Measurements from ENCODE around the gene SLC17A2.

The SLC17A2 gene, protein sequence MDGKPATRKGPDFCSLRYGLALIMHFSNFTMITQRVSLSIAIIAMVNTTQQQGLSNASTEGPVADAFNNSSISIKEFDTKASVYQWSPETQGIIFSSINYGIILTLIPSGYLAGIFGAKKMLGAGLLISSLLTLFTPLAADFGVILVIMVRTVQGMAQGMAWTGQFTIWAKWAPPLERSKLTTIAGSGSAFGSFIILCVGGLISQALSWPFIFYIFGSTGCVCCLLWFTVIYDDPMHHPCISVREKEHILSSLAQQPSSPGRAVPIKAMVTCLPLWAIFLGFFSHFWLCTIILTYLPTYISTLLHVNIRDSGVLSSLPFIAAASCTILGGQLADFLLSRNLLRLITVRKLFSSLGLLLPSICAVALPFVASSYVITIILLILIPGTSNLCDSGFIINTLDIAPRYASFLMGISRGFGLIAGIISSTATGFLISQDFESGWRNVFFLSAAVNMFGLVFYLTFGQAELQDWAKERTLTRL

GRCh38 chr6:25930532-25931410, at the start of gene SLC17A2:
TSS of gene SLC17A2 (minus strand) at chr6:25930691. CDS start at chr6:25925796, 4,895 bp downstream.
- no peak for DNase-seq

DNA sequence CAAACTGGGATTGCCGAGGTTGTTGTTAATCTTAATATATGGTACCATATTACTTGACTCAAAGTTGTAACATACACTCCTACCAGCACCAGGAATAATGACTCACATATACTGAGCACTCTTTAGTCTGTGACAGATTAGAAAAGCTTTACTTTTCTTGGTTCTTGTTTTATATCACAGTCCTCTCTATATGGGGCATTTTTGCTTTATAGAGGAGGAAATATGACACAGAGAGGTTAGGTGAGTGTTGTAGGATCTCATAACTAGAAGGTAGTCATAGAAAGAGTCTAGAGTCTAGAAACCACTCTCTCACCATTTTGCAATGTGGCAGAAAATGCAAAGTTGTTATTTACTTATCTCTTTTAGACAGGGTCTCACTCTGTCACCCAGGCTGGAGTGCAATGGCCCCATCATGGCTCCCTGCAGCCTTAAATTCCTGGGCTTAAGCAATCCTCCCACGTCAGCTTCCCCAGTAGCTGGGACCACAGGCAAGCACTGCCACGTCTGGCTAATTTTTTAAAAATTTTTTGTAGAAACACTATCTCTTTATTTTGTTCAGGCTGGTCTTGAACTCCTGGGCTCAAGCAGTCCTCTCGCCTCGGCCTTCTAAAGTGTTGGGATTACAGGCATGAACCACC, 45.6 kb upstream of the SLC17A2 start:
- DNase-seq, result no peak

GRCh38 chr6:25973923-25974555, 43.5 kb upstream of the SLC17A2 start:
- no peak for DNase-seq

- DNase-seq, result no peak
Measured at GRCh38 chr6:25972902-25973301, 42.4 kb upstream of the SLC17A2 start.

- no peak for DNase-seq
Measured at GRCh38 chr6:25972128-25972527, 41.6 kb upstream of the SLC17A2 start.

DNA sequence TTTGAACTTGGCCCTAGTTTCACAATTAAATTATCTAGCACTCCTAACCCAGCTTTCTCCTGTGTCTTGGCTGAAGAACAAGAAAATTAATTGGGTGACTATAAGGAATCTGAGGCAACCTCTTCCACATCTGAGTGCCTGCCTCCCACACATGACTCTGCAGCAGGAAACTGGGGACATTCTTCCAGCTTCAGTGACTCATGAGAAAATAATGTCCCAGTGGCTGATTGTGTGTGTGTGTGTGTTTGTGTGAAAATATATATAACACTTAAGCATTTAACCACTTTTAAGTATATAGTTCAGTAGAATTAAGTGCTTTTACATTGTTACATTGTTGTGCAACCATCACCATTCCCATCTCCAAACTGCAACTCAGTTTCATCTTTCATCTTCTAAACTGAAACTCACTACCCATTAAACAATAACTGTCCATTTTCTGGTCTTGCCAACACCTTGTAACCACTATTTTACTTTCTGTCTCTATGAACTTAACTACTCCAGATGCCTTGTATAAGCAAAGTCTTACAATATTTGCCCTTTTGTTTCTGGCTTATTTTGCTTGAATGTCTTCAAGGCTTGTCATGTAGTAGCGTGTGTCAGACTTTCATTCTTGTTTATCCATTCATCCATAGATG, 40.8 kb upstream of the SLC17A2 start:
- DNase-seq, result no peak

GRCh38 chr6:25968769-25969168, 38.3 kb upstream of the SLC17A2 start:
- DNase-seq, result no peak

DNA sequence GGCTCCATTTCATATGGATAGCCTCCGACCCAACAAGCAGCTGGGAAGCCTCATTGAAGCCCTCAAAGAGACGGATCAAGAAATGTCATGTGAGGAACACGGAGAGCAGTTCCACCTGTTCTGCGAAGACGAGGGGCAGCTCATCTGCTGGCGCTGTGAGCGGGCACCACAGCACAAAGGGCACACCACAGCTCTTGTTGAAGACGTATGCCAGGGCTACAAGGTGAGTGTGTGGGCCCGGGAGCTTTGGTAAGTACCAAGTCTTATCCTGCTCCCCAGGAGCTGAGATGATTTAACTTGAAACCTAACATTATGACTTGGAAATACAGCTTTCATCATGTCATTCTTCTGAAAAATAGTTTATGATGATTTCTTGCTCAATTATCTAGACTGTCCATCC, 36.2 kb upstream of the SLC17A2 start:
- DNase-seq, result no peak

- no peak for DNase-seq
Measured at GRCh38 chr6:25965058-25965457, 34.6 kb upstream of the SLC17A2 start.

DNA sequence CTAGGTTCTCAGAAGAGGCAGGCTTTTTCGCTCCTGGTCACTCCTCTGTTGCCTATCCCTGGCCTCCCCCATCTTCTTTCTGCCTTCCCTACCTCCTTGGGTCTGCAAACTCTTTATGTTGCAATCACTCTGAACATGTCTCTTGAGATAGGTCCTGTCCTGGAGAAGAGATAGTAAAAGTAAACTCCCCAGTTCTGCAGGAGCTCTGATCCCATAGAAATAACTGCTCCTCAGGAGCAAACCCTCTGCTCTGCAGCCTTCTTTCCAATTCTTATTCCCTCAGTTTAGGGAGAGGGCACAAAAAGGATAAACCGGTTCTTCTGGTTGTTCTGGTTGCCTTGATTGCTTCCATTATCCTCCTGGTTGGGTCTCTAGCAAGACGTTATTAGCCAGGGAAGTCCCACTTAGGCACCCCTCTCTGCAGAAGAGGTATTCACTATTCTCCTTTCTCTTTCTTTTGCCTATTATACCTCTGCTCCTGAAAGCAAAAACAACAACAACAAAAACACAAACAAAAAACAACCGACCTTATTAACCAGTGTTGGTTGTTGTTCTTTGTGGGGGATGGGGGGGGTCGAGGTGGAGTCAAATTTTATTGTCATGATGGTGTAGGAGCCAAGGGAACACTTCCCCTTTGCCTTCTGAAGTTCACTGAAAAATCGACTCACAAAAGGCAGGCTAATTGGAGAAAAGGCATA, 33.1 kb upstream of the SLC17A2 start:
- DNase-seq, result no peak

DNA sequence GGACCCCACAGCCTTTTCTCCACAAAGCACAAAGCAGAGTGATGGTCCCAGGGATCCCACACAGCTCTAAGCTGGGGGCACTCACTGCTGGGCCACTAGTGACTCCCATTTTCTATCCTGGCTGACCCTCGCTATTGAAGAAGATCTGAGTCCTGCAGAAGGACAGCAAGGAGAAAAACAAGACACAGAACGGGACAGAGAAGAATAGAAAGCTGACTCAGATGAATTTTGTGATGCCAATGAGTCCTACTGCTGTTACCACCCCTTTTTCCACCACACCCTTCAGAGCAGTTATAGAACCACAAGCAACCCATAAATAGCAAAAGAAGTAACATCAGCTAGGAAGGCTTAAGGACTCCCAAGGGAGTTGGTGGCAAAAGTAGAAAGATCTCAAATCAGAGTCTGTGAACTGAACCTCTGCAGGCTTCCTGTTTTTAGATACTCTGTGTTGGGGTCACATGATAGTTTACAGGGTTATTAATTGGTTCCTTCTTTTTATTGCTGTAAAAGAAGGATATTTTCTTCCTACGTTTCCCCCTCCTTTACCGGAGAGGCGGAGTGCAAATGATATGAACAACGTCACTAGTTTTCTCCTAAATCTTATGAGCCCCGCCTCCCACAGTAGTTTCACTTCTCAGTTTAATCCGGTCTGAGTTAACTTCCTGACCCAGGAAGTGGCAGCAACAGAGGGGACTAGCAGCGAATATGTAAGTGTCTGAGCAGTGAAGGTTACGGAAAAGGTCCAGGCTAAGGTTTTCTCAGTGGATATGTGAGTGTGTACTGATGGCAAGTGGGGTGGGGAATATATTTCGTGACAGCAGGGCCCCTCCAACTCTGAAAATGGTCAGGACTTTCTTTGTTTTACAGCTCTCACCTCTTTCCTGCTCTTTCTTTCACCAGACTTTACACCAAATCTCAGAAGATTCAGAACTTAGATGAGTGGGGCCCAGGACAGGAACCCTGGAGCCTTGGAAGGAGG, 31.9 kb upstream of the SLC17A2 start, which contains the start of gene TRIM38:
TRIM38 (plus strand) TSS at position 654 of the 979 bp plus-strand sequence. CDS start 3,721 bp downstream, outside the sequence.
- peak; percentile 25 for DNase-seq

DNA sequence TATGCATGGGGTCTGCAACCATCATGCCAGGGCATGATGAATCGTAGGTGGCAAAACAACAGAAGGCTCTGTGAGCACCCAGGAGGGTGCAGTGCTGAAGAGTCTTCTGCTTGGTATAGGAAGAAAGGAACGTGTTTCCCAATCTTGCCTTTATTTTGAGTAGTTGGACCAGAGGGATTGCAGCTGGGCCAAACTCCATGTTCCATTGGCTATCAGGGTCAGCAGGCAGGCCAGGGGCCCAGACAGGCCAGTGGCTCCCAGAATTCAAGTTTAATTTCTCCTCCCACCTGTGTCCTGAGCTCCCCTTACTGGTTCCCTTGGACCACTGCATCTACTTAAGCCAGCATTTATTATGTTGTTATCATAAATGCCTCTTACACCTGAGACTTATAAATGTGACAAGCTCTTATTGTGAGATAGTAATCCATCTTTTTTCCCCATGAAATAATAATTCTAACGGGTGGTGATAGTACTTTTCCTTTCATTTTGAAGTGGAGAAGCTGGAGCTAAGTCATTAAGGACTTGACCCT, 31.2 kb upstream of the SLC17A2 start:
- no peak for DNase-seq

DNA sequence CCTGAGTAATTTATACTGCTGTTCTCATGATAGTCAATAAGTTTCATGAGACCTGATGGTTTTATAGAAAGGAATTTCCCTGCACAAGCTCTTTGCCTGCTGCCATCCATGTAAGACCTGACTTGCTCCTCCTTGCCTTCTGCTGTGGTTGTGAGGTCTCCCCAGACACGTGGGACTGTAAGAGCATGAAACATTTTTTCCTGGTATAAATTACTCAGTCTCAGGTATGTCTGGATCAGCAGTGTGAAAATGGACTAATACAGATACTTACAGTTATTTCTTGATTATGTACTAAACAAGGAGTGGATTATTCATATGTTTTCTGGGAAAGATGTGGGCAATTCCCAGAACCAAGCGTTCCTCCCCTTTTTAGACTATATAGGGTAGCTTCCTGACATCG, 30.2 kb upstream of the SLC17A2 start:
- DNase-seq, result no peak

DNA sequence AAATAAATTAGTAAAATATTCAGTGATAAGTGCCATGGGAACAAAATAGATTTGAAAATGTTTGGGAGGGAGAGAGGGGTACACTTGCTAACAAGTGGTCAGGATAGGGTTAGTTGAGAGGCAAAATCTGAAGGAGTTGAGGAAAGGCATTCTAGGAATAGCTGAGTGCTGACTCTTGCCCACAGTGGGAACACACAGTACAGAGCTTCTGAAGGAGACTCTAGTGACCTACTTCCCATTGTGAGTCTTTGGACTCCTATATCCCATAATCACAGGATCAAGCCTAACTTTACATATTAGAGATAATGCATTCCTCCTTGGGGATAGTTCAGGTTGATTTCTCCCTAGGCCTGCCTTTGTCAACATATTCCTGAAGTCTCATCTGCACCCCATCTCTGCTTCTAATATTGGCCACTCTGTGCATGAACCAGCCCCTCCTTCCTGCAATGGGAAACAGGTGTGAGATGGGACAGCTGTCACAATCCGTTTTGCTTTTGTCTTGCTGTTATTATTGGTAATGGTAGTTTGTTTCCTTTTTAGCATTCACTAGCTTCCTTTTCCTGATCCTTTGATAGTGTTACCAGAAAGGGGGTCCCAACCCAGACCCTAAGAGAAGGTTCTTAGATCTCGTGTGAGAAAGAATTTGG, 29.5 kb upstream of the SLC17A2 start:
- DNase-seq, result no peak

- no peak for DNase-seq
Measured at GRCh38 chr6:25958700-25959162, 28.2 kb upstream of the SLC17A2 start.

DNA sequence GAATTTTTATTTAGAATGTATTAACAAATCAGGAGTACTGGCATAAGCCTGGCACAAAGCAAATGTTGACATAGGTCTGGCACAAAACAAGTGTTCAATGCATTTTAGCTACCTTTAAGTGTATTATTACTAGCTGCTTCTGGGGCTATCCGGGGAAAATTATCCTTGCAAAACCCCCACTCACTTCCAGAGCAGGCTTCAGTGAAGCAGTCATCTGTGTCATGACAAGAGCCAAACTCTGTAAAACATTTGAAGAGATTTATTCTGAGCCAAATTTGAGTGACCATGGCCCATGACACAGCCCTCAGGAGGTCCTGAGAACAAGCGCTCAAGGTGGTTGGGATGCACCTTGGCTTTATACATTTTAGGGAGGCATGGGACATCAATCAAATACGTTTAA, 25.7 kb upstream of the SLC17A2 start:
- no peak for DNase-seq

GRCh38 chr6:25954756-25955155, 24.3 kb upstream of the SLC17A2 start:
- DNase-seq, result no peak

DNA sequence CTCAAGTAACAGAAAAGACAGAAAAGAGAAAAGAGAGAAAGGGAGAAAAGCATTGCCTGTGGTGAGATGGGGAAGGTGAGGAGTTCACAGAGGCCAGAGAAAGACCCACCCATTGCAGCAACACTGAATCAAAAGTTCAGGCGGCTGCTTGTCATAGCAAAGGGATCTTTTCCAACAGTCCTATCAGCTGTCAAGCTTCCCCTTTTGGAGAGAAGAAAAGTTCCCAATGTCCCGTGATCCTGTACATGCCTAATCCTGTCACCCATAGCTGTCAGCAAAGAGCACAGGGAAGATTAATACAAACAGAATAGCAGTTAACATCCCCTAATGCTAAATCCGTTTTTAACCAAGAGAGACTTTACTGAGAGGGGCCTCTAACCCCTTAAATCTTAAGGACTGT, 23.2 kb upstream of the SLC17A2 start:
- no peak for DNase-seq

DNA sequence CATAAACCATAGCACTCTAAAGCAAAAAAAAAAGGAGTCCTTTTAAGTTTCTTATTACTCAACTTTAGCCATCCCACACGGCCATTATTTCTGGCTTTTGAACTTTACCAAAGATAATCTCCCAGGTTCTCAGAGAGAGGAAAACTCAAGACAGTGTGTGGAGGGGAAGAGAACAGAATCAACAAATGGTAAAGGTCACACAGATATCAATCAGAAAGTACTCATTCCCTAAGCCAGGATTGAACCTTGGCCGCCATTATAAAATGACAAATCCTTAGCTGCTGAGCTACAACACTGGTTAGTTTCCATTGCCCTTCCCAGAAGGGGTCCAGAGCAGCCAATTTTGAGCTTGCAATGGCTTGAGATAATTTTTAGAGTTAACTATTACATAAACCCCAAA, 22.0 kb upstream of the SLC17A2 start:
- no peak for DNase-seq

Measured in NCI-H2171 treated with DMSO at 0.1 percent for 48 hours (cell line).